ENCODE measurements around the gene KAT6B.

The KAT6B gene

GRCh38 chr10:75018686-75019307 lies 192.4 kb downstream of the KAT6B start:
- TF ChIP-seq POLR2A (IDR thresholded peaks at IDR 0.05; ENCODE audit: low read depth, low read length), result no peak
- TF ChIP-seq SPI1 (IDR thresholded peaks at IDR 0.05; ENCODE audit: low read depth, low read length), result no peak
- no peak for TF ChIP-seq PAX5 (IDR thresholded peaks at IDR 0.05; ENCODE audit: insufficient read depth, low read length, severe bottlenecking)
- TF ChIP-seq POLR2AphosphoS5 (IDR thresholded peaks at IDR 0.05; ENCODE audit: low read depth, low read length), result no peak
- no peak for TF ChIP-seq POU2F2 (IDR thresholded peaks at IDR 0.05; ENCODE audit: low read depth, low read length)

GRCh38 chr10:75019370-75019769 lies 193.0 kb downstream of the KAT6B start:
- TF ChIP-seq SPI1 (IDR thresholded peaks at IDR 0.05; ENCODE audit: low read depth, low read length), result no peak
- no peak for TF ChIP-seq POLR2AphosphoS5 (IDR thresholded peaks at IDR 0.05; ENCODE audit: low read depth, low read length)
- no peak for TF ChIP-seq TAF1 (IDR thresholded peaks at IDR 0.05; ENCODE audit: low read depth, low read length)
- no peak for TF ChIP-seq PAX5 (IDR thresholded peaks at IDR 0.05; ENCODE audit: insufficient read depth, low read length, severe bottlenecking)
- no peak for TF ChIP-seq POU2F2 (IDR thresholded peaks at IDR 0.05; ENCODE audit: low read depth, low read length)
- TF ChIP-seq POLR2A (IDR thresholded peaks at IDR 0.05; ENCODE audit: low read depth, low read length), result no peak
- FAIRE-seq (no peak), DNase-seq (ENCODE audit: insufficient read length, low spot score) (no peak)

More at GRCh38 chr10:75018686-75019307, 192.4 kb downstream of the KAT6B start:
- no peak for DNase-seq (ENCODE audit: insufficient read length, low spot score)
- no peak for FAIRE-seq

GRCh38 chr10:75020168-75020567 lies 193.8 kb downstream of the KAT6B start:
- no peak for TF ChIP-seq POU2F2 (IDR thresholded peaks at IDR 0.05; ENCODE audit: low read depth, low read length)
- DNase-seq (ENCODE audit: insufficient read length, low spot score) (no peak), FAIRE-seq (no peak)

- DNase-seq (ENCODE audit: insufficient read length, low spot score) (no peak), FAIRE-seq (peak; percentile 5)
- TF ChIP-seq PAX5 (IDR thresholded peaks at IDR 0.05; ENCODE audit: insufficient read depth, low read length, severe bottlenecking), result no peak
- TF ChIP-seq POU2F2 (IDR thresholded peaks at IDR 0.05; ENCODE audit: low read depth, low read length), result no peak
Measured at GRCh38 chr10:75021379-75022249, 195.2 kb downstream of the KAT6B start.

GRCh38 chr10:75023074-75023473 lies 196.7 kb downstream of the KAT6B start:
- FAIRE-seq, result no peak
- no peak for TF ChIP-seq TAF1 (IDR thresholded peaks at IDR 0.05; ENCODE audit: low read depth, low read length)
- TF ChIP-seq PAX5 (IDR thresholded peaks at IDR 0.05; ENCODE audit: insufficient read depth, low read length, severe bottlenecking), result no peak
- TF ChIP-seq POLR2AphosphoS5 (IDR thresholded peaks at IDR 0.05; ENCODE audit: low read depth, low read length), result no peak
- TF ChIP-seq POLR2A (IDR thresholded peaks at IDR 0.05; ENCODE audit: low read depth, low read length), result no peak
- TF ChIP-seq SPI1 (IDR thresholded peaks at IDR 0.05; ENCODE audit: low read depth, low read length), result no peak
- no peak for TF ChIP-seq POU2F2 (IDR thresholded peaks at IDR 0.05; ENCODE audit: low read depth, low read length)

GRCh38 chr10:75024971-75025523 lies 198.6 kb downstream of the KAT6B start:
- no peak for DNase-seq (ENCODE audit: insufficient read length, low spot score)
- no peak for FAIRE-seq
- TF ChIP-seq POU2F2 (IDR thresholded peaks at IDR 0.05; ENCODE audit: low read depth, low read length) (no peak), POLR2A (IDR thresholded peaks at IDR 0.05; ENCODE audit: low read depth, low read length) (no peak), PAX5 (IDR thresholded peaks at IDR 0.05; ENCODE audit: insufficient read depth, low read length, severe bottlenecking) (no peak), SPI1 (IDR thresholded peaks at IDR 0.05; ENCODE audit: low read depth, low read length) (no peak), POLR2AphosphoS5 (IDR thresholded peaks at IDR 0.05; ENCODE audit: low read depth, low read length) (no peak), TAF1 (IDR thresholded peaks at IDR 0.05; ENCODE audit: low read depth, low read length) (no peak)

More at GRCh38 chr10:75023074-75023473, 196.7 kb downstream of the KAT6B start:
- DNase-seq (ENCODE audit: insufficient read length, low spot score), result no peak

GRCh38 chr10:75028049-75028448 lies 201.6 kb downstream of the KAT6B start:
- no peak for FAIRE-seq
- TF ChIP-seq POLR2A (IDR thresholded peaks at IDR 0.05; ENCODE audit: low read depth, low read length), result no peak
- no peak for TF ChIP-seq TAF1 (IDR thresholded peaks at IDR 0.05; ENCODE audit: low read depth, low read length)
- TF ChIP-seq POU2F2 (IDR thresholded peaks at IDR 0.05; ENCODE audit: low read depth, low read length), result no peak
- no peak for TF ChIP-seq PAX5 (IDR thresholded peaks at IDR 0.05; ENCODE audit: insufficient read depth, low read length, severe bottlenecking)
- no peak for TF ChIP-seq SPI1 (IDR thresholded peaks at IDR 0.05; ENCODE audit: low read depth, low read length)
- TF ChIP-seq POLR2AphosphoS5 (IDR thresholded peaks at IDR 0.05; ENCODE audit: low read depth, low read length), result no peak
- no peak for DNase-seq (ENCODE audit: insufficient read length, low spot score)

GRCh38 chr10:75028748-75029147 lies 202.3 kb downstream of the KAT6B start:
- FAIRE-seq, result no peak
- DNase-seq (ENCODE audit: insufficient read length, low spot score), result no peak
- no peak for TF ChIP-seq SPI1 (IDR thresholded peaks at IDR 0.05; ENCODE audit: low read depth, low read length)
- no peak for TF ChIP-seq PAX5 (IDR thresholded peaks at IDR 0.05; ENCODE audit: insufficient read depth, low read length, severe bottlenecking)
- no peak for TF ChIP-seq POLR2AphosphoS5 (IDR thresholded peaks at IDR 0.05; ENCODE audit: low read depth, low read length)
- TF ChIP-seq POLR2A (IDR thresholded peaks at IDR 0.05; ENCODE audit: low read depth, low read length), result no peak
- TF ChIP-seq POU2F2 (IDR thresholded peaks at IDR 0.05; ENCODE audit: low read depth, low read length), result no peak

- DNase-seq (ENCODE audit: insufficient read length, low spot score) (no peak), FAIRE-seq (no peak)
- no peak for TF ChIP-seq POLR2AphosphoS5 (IDR thresholded peaks at IDR 0.05; ENCODE audit: low read depth, low read length)
- no peak for TF ChIP-seq POLR2A (IDR thresholded peaks at IDR 0.05; ENCODE audit: low read depth, low read length)
- no peak for TF ChIP-seq TAF1 (IDR thresholded peaks at IDR 0.05; ENCODE audit: low read depth, low read length)
- TF ChIP-seq POU2F2 (IDR thresholded peaks at IDR 0.05; ENCODE audit: low read depth, low read length), result no peak
- TF ChIP-seq PAX5 (IDR thresholded peaks at IDR 0.05; ENCODE audit: insufficient read depth, low read length, severe bottlenecking), result no peak
- no peak for TF ChIP-seq SPI1 (IDR thresholded peaks at IDR 0.05; ENCODE audit: low read depth, low read length)
Measured at GRCh38 chr10:75029420-75029819, 203.0 kb downstream of the KAT6B start.

All from GM12891 (cell line).